GM23248 (cell line): ENCODE data around the gene KCNJ1.

Experiments
- EZH2 ChIP-seq: fragments of 200-600 bp; sonication (generic); IDR thresholded peaks from 2 replicates; pipeline ENCODE4 v1.6.1; 2018; ENCODE audit warnings: antibody characterized with exemption, mild to moderate bottlenecking; ENCODE audit not compliant: insufficient read depth, poor library complexity, severe bottlenecking
- EZH2phosphoT487 ChIP-seq: fragments of 200-600 bp; sonication (generic); IDR thresholded peaks from 2 replicates; pipeline ENCODE4 v1.6.1; 2018; ENCODE audit warnings: antibody characterized with exemption, moderate library complexity, mild to moderate bottlenecking, low read depth; ENCODE audit not compliant: insufficient read depth

DNA sequence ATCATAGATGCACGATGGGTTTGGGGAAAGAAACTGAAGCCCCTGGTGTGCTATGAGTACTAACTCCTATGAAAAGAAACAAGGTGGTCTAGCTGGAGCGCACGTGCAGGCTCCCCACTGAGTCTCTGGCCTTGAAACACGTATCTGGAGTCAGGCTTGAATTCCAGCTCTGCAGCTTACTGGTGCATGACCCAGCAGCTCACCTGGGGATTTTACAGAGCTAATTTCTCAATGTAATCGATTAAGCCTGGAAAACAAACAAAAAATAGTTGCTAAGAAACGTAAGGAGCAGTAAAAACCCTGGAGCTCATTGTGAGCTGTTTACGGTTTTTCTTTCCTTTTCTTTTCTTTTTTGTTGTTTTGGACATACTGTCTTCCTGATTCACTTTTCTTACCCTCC lies 12.3 kb downstream of the KCNJ1 start:
- TF ChIP-seq EZH2 (no peak), EZH2phosphoT487 (no peak)
